ENCODE data around the gene CRHR2.

CRHR2 gene

GRCh38 chr7:30692882-30693281, 10.6 kb upstream of the CRHR2 start:
- H3K4me3 ChIP-seq (ENCODE audit: low read depth, low read length) = no peak overlapping the region
- no peak for TF ChIP-seq CTCF (IDR thresholded peaks at IDR 0.05; ENCODE audit: low read depth, low read length, missing control alignments)
- no peak for DNase-seq (ENCODE audit: low read depth)

- no peak for TF ChIP-seq CTCF (IDR thresholded peaks at IDR 0.05; ENCODE audit: low read depth, low read length, missing control alignments)
- no peak overlapping the region for H3K4me3 ChIP-seq (ENCODE audit: low read depth, low read length)
- no peak for DNase-seq (ENCODE audit: low read depth)
These were observed 10.2 kb upstream of the CRHR2 start for GRCh38 chr7:30692438-30692837.

GRCh38 chr7:30690011-30690410, 7.8 kb upstream of the CRHR2 start:
- no peak for DNase-seq (ENCODE audit: low read depth)
- TF ChIP-seq CTCF (IDR thresholded peaks at IDR 0.05; ENCODE audit: low read depth, low read length, missing control alignments) = no peak
- no peak overlapping the region for H3K4me3 ChIP-seq (ENCODE audit: low read depth, low read length)

- TF ChIP-seq CTCF (IDR thresholded peaks at IDR 0.05; ENCODE audit: low read depth, low read length, missing control alignments) = no peak
- DNase-seq (ENCODE audit: low read depth) = no peak
- H3K4me3 ChIP-seq (ENCODE audit: low read depth, low read length) = no peak overlapping the region
These were observed 6.5 kb upstream of the CRHR2 start for GRCh38 chr7:30688718-30689221.

GRCh38 chr7:30687604-30688003, 5.3 kb upstream of the CRHR2 start:
- no peak for TF ChIP-seq CTCF (IDR thresholded peaks at IDR 0.05; ENCODE audit: low read depth, low read length, missing control alignments)
- DNase-seq (ENCODE audit: low read depth) = no peak
- no peak overlapping the region for H3K4me3 ChIP-seq (ENCODE audit: low read depth, low read length)

- no peak for DNase-seq (ENCODE audit: low read depth)
- TF ChIP-seq CTCF (IDR thresholded peaks at IDR 0.05; ENCODE audit: low read depth, low read length, missing control alignments) = no peak
- no peak overlapping the region for H3K4me3 ChIP-seq (ENCODE audit: low read depth, low read length)
These were observed 2.1 kb upstream of the CRHR2 start for GRCh38 chr7:30684351-30684750.

- H3K4me3 ChIP-seq (ENCODE audit: low read depth, low read length) = no peak overlapping the region
- no peak for DNase-seq (ENCODE audit: low read depth)
- TF ChIP-seq CTCF (IDR thresholded peaks at IDR 0.05; ENCODE audit: low read depth, low read length, missing control alignments) = no peak
These were observed 1.6 kb upstream of the CRHR2 start for GRCh38 chr7:30683816-30684215.
